Duodenal mucosa (tissue), 2 donors: Measurements from ENCODE around the gene PROM1.

Source experiments
- H3K27ac ChIP-seq: one replicate; pipeline ENCODE4 v1.7.0; 2013; ENCODE audit warnings: low read depth, low read length
- H3K27me3 ChIP-seq, 2 donors: one replicate each; pipeline ENCODE4 v1.7.0; 2013; ENCODE audit warnings: low read length in 2 of 2, control low read depth in 1 of 2; ENCODE audit not compliant: insufficient read depth in 2 of 2, control insufficient read depth in 1 of 2
- H3K36me3 ChIP-seq, 2 donors: one replicate each; pipeline ENCODE4 v1.7.0; 2013; ENCODE audit warnings: low read length in 2 of 2, control low read depth in 1 of 2; ENCODE audit not compliant: insufficient read depth in 2 of 2, control insufficient read depth in 1 of 2
- H3K4me1 ChIP-seq, 2 donors: one replicate each; pipeline ENCODE4 v1.7.0; 2013; ENCODE audit warnings: low read length in 2 of 2, control low read depth in 1 of 2; ENCODE audit not compliant: insufficient read depth in 2 of 2, control insufficient read depth in 1 of 2
- H3K4me3 ChIP-seq, 2 donors: one replicate each; pipeline ENCODE4 v1.7.0; 2013; ENCODE audit warnings: low read length in 2 of 2, low read depth in 1 of 2
- H3K9ac ChIP-seq, 2 donors: one replicate each; pipeline ENCODE4 v1.7.0; 2013; ENCODE audit warnings: low read length in 2 of 2, low read depth in 1 of 2
- H3K9me3 ChIP-seq, 2 donors: one replicate each; pipeline ENCODE4 v1.7.0; 2013; ENCODE audit warnings: low read length in 2 of 2, control low read depth in 1 of 2; ENCODE audit not compliant: control insufficient read depth in 1 of 2

PROM1 gene

DNA sequence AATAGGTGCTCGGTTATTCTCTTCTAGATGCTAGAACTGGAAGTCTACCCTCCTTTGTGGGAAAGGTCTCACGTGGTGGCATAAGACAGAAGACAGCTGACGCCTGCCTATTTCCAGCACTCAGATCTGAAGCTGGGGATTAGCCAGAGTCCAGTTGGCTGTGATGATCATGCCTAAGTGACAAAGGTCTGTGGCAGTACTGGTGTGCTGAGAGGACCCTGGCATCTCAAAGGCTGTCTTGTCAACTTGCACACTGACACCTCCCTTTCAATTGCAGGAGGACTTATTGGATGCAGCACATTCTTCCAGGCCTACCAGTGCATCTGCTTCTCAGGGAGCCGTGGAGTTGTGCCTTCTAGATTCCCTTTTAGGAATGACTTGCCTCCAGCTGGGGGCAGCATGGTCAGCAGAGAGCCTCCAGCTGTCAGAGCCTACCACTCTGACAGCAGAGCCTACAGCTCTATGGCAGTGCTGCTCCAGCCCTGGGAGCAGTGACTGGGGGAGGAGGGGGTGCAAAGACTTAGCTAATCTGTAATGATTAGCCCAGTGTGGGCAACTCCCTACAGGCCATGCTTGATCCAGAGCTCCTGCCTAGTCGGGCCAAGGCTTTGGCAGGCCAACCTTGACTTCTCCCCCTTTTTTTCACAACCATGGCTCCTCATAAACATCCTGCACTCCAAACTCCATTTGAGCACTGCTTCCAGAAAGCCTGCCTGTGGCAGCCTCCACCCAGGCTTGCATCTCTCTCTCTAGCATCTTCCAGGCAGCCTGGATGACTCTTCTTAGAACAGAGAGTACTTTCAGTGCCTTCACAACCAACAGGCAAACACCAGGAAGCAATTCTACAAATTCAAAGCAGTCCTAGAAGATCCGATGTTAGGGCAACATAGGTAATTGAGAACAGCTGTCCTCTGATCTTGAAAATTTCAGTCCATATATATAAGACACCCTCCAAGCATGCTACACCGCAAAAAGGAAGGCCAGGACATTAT is 107.1 kb downstream of the PROM1 start:
- Histone ChIP-seq H3K9ac (no peak overlapping the region), H3K4me1 (no peaks in the 10 kb centered on the region), H3K9me3 (no peaks in the 10 kb centered on the region), H3K27ac (no peak overlapping the region), H3K4me3 (no peak overlapping the region), H3K27me3 (no peaks in the 10 kb centered on the region), H3K36me3 (no peaks in the 10 kb centered on the region)

DNA sequence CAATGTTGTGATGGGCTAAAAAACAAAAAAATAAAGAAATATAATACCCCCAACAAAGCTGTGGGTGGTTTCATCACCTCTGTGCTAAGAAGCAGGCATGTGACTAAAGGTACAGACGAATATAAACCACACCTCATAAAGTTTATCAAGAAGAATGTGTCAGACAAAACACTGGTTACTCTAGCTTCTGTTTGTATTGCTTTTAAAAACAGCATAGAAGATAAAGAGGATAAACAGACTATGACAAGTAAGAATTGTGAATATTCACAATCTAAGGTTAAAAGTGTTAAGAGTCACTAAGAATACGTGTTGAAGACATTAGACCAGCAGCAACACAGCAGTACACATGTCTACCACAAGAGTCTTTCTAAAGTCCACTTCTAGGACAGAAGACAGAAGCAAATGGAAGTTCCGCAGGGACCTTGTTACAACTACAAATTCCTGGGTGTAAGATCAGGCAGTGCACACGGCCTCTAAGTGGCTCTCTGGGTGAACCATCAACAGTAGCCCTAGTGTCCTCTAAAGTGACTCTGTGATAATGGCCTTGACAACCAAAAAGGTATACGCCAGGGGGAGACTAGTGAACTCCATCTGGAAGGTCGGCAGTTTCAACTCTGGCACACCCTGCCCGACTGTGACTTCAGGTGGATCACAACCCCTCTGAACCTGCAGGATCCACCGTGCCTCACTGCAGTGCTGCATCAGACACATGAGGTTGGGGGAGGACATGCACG is 112.6 kb downstream of the PROM1 start:
- Histone ChIP-seq H3K36me3 (no peaks in the 10 kb centered on the region), H3K27me3 (no peaks in the 10 kb centered on the region), H3K4me1 (no peaks in the 10 kb centered on the region), H3K4me3 (no peak overlapping the region), H3K9me3 (peaks cover 0 to 3% of the 10 kb centered on the region in 2 donors), H3K27ac (no peak overlapping the region), H3K9ac (no peak overlapping the region)

DNA sequence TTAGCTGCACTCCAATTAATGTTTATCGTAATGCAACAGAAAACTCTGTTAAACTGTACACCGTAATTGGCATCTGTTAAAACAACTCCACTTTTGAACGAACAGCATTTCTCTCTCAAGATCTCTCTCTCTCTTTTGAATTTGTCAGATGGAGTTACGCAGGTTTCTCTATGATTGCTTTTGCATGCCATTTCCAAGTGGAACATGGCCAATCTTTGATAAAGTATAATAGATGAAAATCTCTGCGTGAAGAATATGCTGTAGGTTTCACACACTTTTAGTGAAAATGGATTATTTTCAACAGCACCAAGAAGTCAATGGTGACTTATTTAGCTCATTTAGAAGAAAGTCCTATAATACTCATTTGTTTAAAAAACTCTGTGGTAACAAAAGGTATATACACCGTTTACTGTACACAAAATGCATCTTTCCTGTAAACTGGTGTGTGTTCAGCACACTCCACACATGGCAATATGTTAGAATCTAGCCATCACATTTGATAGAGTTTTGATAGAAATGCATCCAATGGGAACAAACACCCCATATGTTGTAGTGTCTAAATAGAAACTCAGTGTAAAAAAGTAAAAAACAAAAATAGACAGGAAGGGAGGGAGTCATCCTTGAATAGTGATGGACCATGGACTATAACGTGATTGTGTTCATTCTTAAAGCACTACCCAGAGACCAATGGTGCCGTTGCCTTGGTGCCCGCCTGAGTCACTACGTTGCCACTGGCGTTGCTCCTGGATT is 115.1 kb downstream of the PROM1 start:
- Histone ChIP-seq H3K27ac (no peak overlapping the region), H3K9me3 (peaks cover 0 to 5% of the 10 kb centered on the region in 2 donors), H3K9ac (no peak overlapping the region), H3K4me3 (no peak overlapping the region), H3K36me3 (no peaks in the 10 kb centered on the region), H3K27me3 (no peaks in the 10 kb centered on the region), H3K4me1 (no peaks in the 10 kb centered on the region)

DNA sequence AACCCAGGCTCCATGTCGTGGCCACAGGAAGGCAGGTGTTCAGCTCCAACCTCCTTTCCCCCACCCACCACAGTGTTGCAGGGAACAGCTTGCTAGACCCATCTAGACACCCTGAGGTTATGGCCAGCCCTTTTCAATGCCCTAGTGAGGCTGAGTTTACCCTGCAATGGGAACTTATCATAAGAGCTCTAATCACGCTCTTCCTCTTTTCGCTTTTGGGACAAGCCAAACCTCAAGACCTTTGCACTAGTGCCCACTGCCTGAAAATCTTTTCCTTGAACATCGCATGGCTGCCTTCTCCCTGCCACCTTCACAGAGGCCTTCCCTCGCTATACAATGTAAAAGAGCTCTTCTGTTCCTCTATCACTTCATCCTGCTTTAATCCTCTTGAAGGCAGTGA is 118.5 kb downstream of the PROM1 start:
- H3K9ac ChIP-seq, result no peak overlapping the region
- H3K9me3 ChIP-seq, result peaks cover 0 to 5% of the 10 kb centered on the region in 2 donors

DNA sequence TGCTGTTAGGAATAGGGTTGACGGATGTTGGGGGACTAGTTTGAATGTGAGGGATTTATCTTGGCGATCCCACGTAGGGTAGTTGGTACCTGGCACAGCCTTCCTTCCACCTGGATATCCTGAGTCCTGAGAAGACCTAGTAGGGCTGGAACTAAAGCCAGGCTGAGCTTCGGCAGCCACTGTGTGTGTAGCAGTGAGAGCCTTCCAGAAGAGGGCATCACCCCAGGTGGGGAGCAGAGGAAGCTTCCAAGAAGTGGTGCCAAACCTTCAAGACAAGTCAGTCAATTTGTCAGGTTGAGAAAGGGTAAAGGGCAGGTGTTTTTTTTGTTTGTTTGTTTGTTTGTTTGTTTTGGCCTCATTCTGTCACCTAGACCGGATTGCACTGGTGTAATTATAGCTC is 119.7 kb downstream of the PROM1 start:
- no peak overlapping the region for H3K4me3 ChIP-seq
- no peaks in the 10 kb centered on the region for H3K27me3 ChIP-seq
- no peaks in the 10 kb centered on the region for H3K36me3 ChIP-seq
- H3K9ac ChIP-seq, result no peak overlapping the region
- H3K4me1 ChIP-seq, result no peaks in the 10 kb centered on the region
- no peak overlapping the region for H3K27ac ChIP-seq
- peaks cover 0 to 5% of the 10 kb centered on the region in 2 donors for H3K9me3 ChIP-seq

More for the DNA sequence above, 118.5 kb downstream of the PROM1 start:
- Histone ChIP-seq H3K27me3 (no peaks in the 10 kb centered on the region), H3K27ac (no peak overlapping the region), H3K4me1 (no peaks in the 10 kb centered on the region), H3K4me3 (no peak overlapping the region), H3K36me3 (no peaks in the 10 kb centered on the region)

- peaks cover 0 to 5% of the 10 kb centered on the region in 2 donors for H3K9me3 ChIP-seq
- no peak overlapping the region for H3K27ac ChIP-seq
- no peak overlapping the region for H3K9ac ChIP-seq
- H3K36me3 ChIP-seq, result no peaks in the 10 kb centered on the region
- no peaks in the 10 kb centered on the region for H3K4me1 ChIP-seq
- H3K4me3 ChIP-seq, result no peak overlapping the region
- H3K27me3 ChIP-seq, result no peaks in the 10 kb centered on the region
These were observed 120.2 kb downstream of the PROM1 start for GRCh38 chr4:15963576-15963975.

DNA sequence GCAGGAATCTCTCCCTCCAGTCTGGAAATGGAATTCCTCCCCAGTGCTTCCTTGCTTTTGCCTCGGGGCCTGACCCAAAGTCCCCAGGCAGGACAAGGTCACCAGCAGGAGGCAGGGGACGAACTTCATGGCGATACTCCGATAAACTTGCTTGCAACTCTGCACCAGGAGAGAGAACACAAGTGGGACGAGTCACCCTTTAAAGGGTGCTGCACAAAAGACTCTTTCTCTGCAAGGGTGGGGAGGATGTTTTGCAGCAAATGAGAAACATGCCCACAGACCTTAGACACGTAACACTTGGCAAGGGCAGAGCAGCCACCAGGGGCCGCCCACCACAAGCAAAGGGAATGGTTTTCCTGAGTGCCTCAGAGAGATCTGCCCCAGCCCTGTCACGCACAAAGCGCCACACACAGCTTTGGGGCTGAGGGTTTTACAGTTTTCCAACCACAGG is 120.8 kb downstream of the PROM1 start, which contains the start of gene FGFBP2:
Gene FGFBP2 (minus strand): TSS at position 175 of the 451 bp plus-strand sequence. CDS start 46 bp downstream, at position 129.
- no peaks in the 10 kb centered on the region for H3K36me3 ChIP-seq
- H3K4me3 ChIP-seq, result no peak within 1 kb of the TSS
- H3K9ac ChIP-seq, result no peak within 1 kb of the TSS
- no peaks in the 10 kb centered on the region for H3K4me1 ChIP-seq
- H3K27ac ChIP-seq, result no peak within 1 kb of the TSS
- H3K27me3 ChIP-seq, result no peaks in the 10 kb centered on the region
- H3K9me3 ChIP-seq, result peaks cover 0 to 5% of the 10 kb centered on the region in 2 donors

GRCh38 chr4:15961781-15962510 is 121.9 kb downstream of the PROM1 start:
- H3K9ac ChIP-seq, result no peak overlapping the region
- peaks cover 0 to 5% of the 10 kb centered on the region in 2 donors for H3K9me3 ChIP-seq
- H3K27ac ChIP-seq, result no peak overlapping the region
- no peaks in the 10 kb centered on the region for H3K36me3 ChIP-seq
- no peaks in the 10 kb centered on the region for H3K27me3 ChIP-seq
- no peak overlapping the region for H3K4me3 ChIP-seq
- H3K4me1 ChIP-seq, result no peaks in the 10 kb centered on the region

- Histone ChIP-seq H3K36me3 (no peaks in the 10 kb centered on the region), H3K27ac (no peak overlapping the region)
These were observed 125.3 kb downstream of the PROM1 start for GRCh38 chr4:15958562-15958961.

More at GRCh38 chr4:15958562-15958961, 125.3 kb downstream of the PROM1 start:
- Histone ChIP-seq H3K9ac (no peak overlapping the region), H3K4me3 (no peak overlapping the region), H3K27me3 (peaks cover 0 to 4% of the 10 kb centered on the region in 2 donors), H3K4me1 (no peaks in the 10 kb centered on the region), H3K9me3 (peaks cover 0 to 3% of the 10 kb centered on the region in 2 donors)
